GM19468 (cell line): ENCODE measurements around the gene COL6A2.
"Not testable (repeated sequence)": the region's sequence is repeated elsewhere in the genome, so short reads cannot be mapped to it uniquely, and the experiment has no call there.

Experiments
- ATAC-seq: cut with Tn5 transposase; IDR thresholded peaks from one replicate; pipeline ENCODE4 v1.9.1; 2021; ENCODE audit warnings: mild to moderate bottlenecking, moderate library complexity, moderate number of reproducible peaks; ENCODE audit not compliant: unreplicated experiment; ENCODE audit errors: extremely low read depth

The COL6A2 gene

GRCh38 chr21:46077674-46078101, 20.2 kb upstream of the COL6A2 start:
- ATAC-seq, result no peak

GRCh38 chr21:46078322-46078977, 19.5 kb upstream of the COL6A2 start:
- ATAC-seq, result no peak

- no peak for ATAC-seq
Measured at GRCh38 chr21:46078978-46079351, 18.9 kb upstream of the COL6A2 start.

GRCh38 chr21:46079352-46080170, 18.4 kb upstream of the COL6A2 start:
- no peak for ATAC-seq

GRCh38 chr21:46080171-46081021, 17.5 kb upstream of the COL6A2 start:
- ATAC-seq, result no peak

- ATAC-seq, result no peak
Measured at GRCh38 chr21:46081022-46081861, 16.7 kb upstream of the COL6A2 start.

GRCh38 chr21:46081862-46082712, 15.8 kb upstream of the COL6A2 start:
- no peak for ATAC-seq

- no peak for ATAC-seq
Measured at GRCh38 chr21:46082713-46082962, 15.3 kb upstream of the COL6A2 start.

GRCh38 chr21:46082963-46083790, 14.7 kb upstream of the COL6A2 start:
- no peak for ATAC-seq

GRCh38 chr21:46083791-46084561, 13.9 kb upstream of the COL6A2 start:
- ATAC-seq, result no peak

- no peak for ATAC-seq
Measured at GRCh38 chr21:46084709-46085108, 13.2 kb upstream of the COL6A2 start.

- not testable (repeated sequence) for ATAC-seq
Measured at GRCh38 chr21:46085259-46085658, 12.7 kb upstream of the COL6A2 start.

GRCh38 chr21:46087641-46088040, 10.3 kb upstream of the COL6A2 start:
- ATAC-seq, result no peak

GRCh38 chr21:46088189-46088588, 9.7 kb upstream of the COL6A2 start:
- no peak for ATAC-seq

- ATAC-seq, result no peak
Measured at GRCh38 chr21:46089285-46089684, 8.6 kb upstream of the COL6A2 start.

GRCh38 chr21:46091118-46091517, 6.8 kb upstream of the COL6A2 start:
- no peak for ATAC-seq

GRCh38 chr21:46091631-46092025, 6.3 kb upstream of the COL6A2 start:
- ATAC-seq, result no peak
